Thyroid gland (tissue), 4 donors: ENCODE data around the gene CFL2.

Source experiments
- POLR2A ChIP-seq, 2 donors: fragments of 450-650 bp; IDR thresholded peaks; one replicate each; pipeline ENCODE4 v1.6.1; 2017; ENCODE audit warnings: antibody characterized with exemption in 2 of 2, mild to moderate bottlenecking in 2 of 2, moderate library complexity in 1 of 2
- TF ChIP-seq, protein P1 (sequence below), 6 experiments: fragments of 200-600 bp in 3 of 6; fragments of 450-650 bp in 3 of 6; sonication (generic) in 3 of 6; IDR thresholded peaks; one replicate each; pipeline ENCODE4 v1.5.1; 2016 to 2019; ENCODE audit warnings: antibody characterized with exemption in 6 of 6, mild to moderate bottlenecking in 2 of 6, inconsistent platforms in 1 of 6, moderate library complexity in 1 of 6

DNA sequence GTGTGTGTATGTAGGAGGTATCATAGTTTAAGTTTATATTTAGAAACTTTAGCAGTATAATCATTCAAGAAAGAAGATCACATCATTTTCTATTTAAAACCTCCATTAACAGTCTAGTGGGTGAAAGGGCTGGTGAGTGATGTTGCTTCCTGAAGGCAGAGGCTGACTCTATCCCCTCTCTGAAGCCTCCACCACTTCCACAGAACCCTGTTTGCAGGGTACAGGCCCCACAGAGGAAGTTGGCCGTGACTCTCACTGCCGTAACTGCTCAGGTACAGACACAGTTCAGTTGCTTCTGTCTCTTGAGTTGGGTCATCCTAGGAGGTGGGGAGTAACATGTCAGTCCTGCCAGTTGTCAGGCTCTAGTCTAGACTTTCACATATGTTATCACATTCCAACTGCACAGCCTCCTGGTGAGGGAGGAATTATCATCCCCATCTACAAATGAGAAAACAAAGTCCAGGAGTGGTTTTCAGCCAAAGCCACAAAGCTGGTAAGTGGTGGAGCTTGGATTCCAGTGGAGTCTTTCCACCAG lies 31.5 kb downstream of the CFL2 start:
- TF ChIP-seq, protein P1, sequence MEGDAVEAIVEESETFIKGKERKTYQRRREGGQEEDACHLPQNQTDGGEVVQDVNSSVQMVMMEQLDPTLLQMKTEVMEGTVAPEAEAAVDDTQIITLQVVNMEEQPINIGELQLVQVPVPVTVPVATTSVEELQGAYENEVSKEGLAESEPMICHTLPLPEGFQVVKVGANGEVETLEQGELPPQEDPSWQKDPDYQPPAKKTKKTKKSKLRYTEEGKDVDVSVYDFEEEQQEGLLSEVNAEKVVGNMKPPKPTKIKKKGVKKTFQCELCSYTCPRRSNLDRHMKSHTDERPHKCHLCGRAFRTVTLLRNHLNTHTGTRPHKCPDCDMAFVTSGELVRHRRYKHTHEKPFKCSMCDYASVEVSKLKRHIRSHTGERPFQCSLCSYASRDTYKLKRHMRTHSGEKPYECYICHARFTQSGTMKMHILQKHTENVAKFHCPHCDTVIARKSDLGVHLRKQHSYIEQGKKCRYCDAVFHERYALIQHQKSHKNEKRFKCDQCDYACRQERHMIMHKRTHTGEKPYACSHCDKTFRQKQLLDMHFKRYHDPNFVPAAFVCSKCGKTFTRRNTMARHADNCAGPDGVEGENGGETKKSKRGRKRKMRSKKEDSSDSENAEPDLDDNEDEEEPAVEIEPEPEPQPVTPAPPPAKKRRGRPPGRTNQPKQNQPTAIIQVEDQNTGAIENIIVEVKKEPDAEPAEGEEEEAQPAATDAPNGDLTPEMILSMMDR (IDR thresholded peaks at IDR 0.05): no peak
- no peak for TF ChIP-seq POLR2A (IDR thresholded peaks at IDR 0.05)
